ENCODE measurements around the gene TAF1L. TPM values are rescaled to one million over a fixed set of nuclear protein-coding genes. Genes with fewer than 3 reads are reported as not detected.

The TAF1L gene
- total RNA-seq, 1 experiment from 2014 or later, result not detected

GRCh38 chr9:32663741-32664140 lies 28.3 kb upstream of the TAF1L start:
- TF ChIP-seq SIN3A (IDR thresholded peaks at IDR 0.05; ENCODE audit: borderline replicate concordance, insufficient read depth, low read depth, low read length), result no peak
- no peak for TF ChIP-seq TCF7L2 (IDR thresholded peaks at IDR 0.05; ENCODE audit: low read depth, low read length)
- TF ChIP-seq REST (IDR thresholded peaks at IDR 0.05; ENCODE audit: insufficient read depth in 1 of 2, low read depth in 2 of 2, low read length in 1 of 2), result no peak
- no peak for TF ChIP-seq POLR2AphosphoS5 (IDR thresholded peaks at IDR 0.05; ENCODE audit: low read depth, low read length)
- TF ChIP-seq CTCF (IDR thresholded peaks at IDR 0.05), result no peak
- no peaks in the 10 kb centered on the region for H3K27me3 ChIP-seq (ENCODE audit: control insufficient read depth, insufficient read depth, low read length)
- in situ Hi-C loops (cut with HindIII; ENCODE audit: low pct_unique_long_range_greater_than_20kb, low sequenced_read_pairs), result no loop called here
- intact Hi-C loops (cut with micrococcal nuclease; ENCODE audit: unreplicated experiment), result no loop called here
- ChIA-PET CTCF (no interaction called here), POLR2A (no interaction called here)
- H3K4me1 ChIP-seq (ENCODE audit: control insufficient read depth, insufficient read depth, low read length), result no peaks in the 10 kb centered on the region
- no TSS peak for BruUV-seq (replicated peaks)
- DNase-seq (ENCODE audit: low read depth, low spot score) (no peak), ATAC-seq (no peak)
- no peaks in the 10 kb centered on the region for H3K9me3 ChIP-seq (ENCODE audit: control insufficient read depth, insufficient read depth, low read depth, low read length)
- H3K4me3 ChIP-seq (ENCODE audit: low read depth in 2 of 2, low read length in 2 of 2), result no peak overlapping the region
- no peak overlapping the region for H3K27ac ChIP-seq (ENCODE audit: low read length)
- no peaks in the 10 kb centered on the region for H3K36me3 ChIP-seq (ENCODE audit: control insufficient read depth, insufficient read depth, low read length)

GRCh38 chr9:32647671-32648070 lies 12.2 kb upstream of the TAF1L start:
- H3K27ac ChIP-seq (ENCODE audit: low read length), result no peak overlapping the region
- TF ChIP-seq TCF7L2 (IDR thresholded peaks at IDR 0.05; ENCODE audit: low read depth, low read length), result no peak
- no peak for TF ChIP-seq CTCF (IDR thresholded peaks at IDR 0.05)
- H3K9me3 ChIP-seq (ENCODE audit: control insufficient read depth, insufficient read depth, low read depth, low read length), result no peaks in the 10 kb centered on the region
- H3K4me3 ChIP-seq (ENCODE audit: low read depth in 2 of 2, low read length in 2 of 2), result no peak overlapping the region
- ATAC-seq (no peak), DNase-seq (ENCODE audit: low read depth, low spot score) (no peak)
- no peaks in the 10 kb centered on the region for H3K36me3 ChIP-seq (ENCODE audit: control insufficient read depth, insufficient read depth, low read length)
- intact Hi-C loops (cut with micrococcal nuclease; ENCODE audit: unreplicated experiment) (loop anchor here (10.0 kb wide), 1 partner anchor 63 kb away; no protein-coding TSS in a partner anchor), in situ Hi-C loops (cut with HindIII; ENCODE audit: low pct_unique_long_range_greater_than_20kb, low sequenced_read_pairs) (no loop called here)
- ChIA-PET CTCF (no interaction called here), POLR2A (no interaction called here)
- BruUV-seq (replicated peaks), result no TSS peak
- H3K4me1 ChIP-seq (ENCODE audit: control insufficient read depth, insufficient read depth, low read length), result no peaks in the 10 kb centered on the region
- H3K27me3 ChIP-seq (ENCODE audit: control insufficient read depth, insufficient read depth, low read length), result no peaks in the 10 kb centered on the region

DNA sequence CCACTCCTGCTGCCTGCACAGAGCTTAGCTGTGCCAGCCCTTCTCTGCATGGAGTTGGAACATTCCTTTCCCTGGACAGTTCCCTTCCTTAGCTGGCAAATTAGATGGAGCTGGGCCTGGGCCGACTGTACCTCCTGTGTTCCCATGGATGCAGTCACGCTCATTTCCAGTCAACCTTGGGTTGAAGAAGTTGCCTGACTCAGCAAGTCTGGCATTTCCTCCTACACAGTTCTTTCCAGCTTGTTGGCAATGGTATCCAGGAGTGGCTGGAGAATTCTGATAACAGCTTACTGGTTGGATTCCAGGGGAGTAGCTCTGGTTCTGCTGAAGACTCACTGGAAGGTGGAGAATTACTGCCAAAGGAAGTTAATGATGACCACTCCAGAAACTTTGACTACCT lies 9.2 kb upstream of the TAF1L start:
- no TSS peak for BruUV-seq (replicated peaks)
- ATAC-seq, result no peak
- Histone ChIP-seq H3K36me3 (ENCODE audit: control insufficient read depth, insufficient read depth, low read length) (no peaks in the 10 kb centered on the region), H3K4me3 (ENCODE audit: low read depth in 2 of 2, low read length in 2 of 2) (no peak overlapping the region), H3K27ac (ENCODE audit: low read length) (no peak overlapping the region), H3K9me3 (ENCODE audit: control insufficient read depth, insufficient read depth, low read depth, low read length) (no peaks in the 10 kb centered on the region), H3K27me3 (ENCODE audit: control insufficient read depth, insufficient read depth, low read length) (no peaks in the 10 kb centered on the region), H3K4me1 (ENCODE audit: control insufficient read depth, insufficient read depth, low read length) (no peaks in the 10 kb centered on the region)
- ChIA-PET CTCF (no interaction called here), POLR2A (no interaction called here)
- intact Hi-C loops (cut with micrococcal nuclease; ENCODE audit: unreplicated experiment) (loop anchor here (10.0 kb wide), 1 partner anchor 60 kb away; no protein-coding TSS in a partner anchor), in situ Hi-C loops (cut with HindIII; ENCODE audit: low pct_unique_long_range_greater_than_20kb, low sequenced_read_pairs) (no loop called here)
- no peak for TF ChIP-seq REST (IDR thresholded peaks at IDR 0.05; ENCODE audit: insufficient read depth in 1 of 2, low read depth in 2 of 2, low read length in 1 of 2)
- TF ChIP-seq SIN3A (IDR thresholded peaks at IDR 0.05; ENCODE audit: borderline replicate concordance, insufficient read depth, low read depth, low read length), result no peak
- TF ChIP-seq POLR2AphosphoS5 (IDR thresholded peaks at IDR 0.05; ENCODE audit: low read depth, low read length), result no peak
- TF ChIP-seq CTCF (IDR thresholded peaks at IDR 0.05), result no peak
- TF ChIP-seq TCF7L2 (IDR thresholded peaks at IDR 0.05; ENCODE audit: low read depth, low read length), result no peak
- DNase-seq (ENCODE audit: low read depth, low spot score), result no peak

Data from Panc1 (cell line).